Measurements from ENCODE around the gene GNPTG. TPM values are rescaled to one million over a fixed set of nuclear protein-coding genes. Genes with fewer than 3 reads are reported as not detected.

GNPTG gene
- total RNA-seq, 1 experiment from 2014 or later: 40.6 TPM

DNA sequence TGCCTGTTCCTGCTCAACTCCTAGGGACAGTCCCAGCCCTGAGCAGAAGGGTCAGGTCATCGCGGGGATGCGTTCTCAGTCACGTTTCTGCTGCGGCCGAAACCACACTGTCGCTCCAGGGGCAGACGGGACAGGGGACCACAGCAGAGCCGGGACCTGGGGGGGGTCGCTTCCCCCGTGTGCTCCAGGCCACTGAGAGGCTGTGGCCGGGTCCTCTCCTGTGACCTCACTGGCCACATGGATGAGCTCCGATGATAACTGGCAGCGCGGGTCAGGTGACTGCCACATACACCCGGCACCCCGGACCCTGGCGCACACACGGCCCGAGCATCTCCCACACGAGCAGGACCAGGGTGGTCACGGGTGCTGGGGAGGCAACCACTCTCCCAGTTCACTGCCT lies 12.8 kb downstream of the GNPTG start:
- Histone ChIP-seq H3K4me3 (no peak overlapping the region), H3K9me3 (ENCODE audit: insufficient read depth, low read depth) (no peaks in the 10 kb centered on the region), H3K4me2 (no peak overlapping the region), H2AFZ (no peak overlapping the region), H3F3A (ENCODE audit: insufficient read depth, low read depth) (peaks cover 38% of the 10 kb centered on the region; the same call in 1 of the 2 replicates), H3K4me1 (replicated peaks; ENCODE audit: insufficient read depth) (no peaks in the 10 kb centered on the region), H3K79me2 (ENCODE audit: low read depth) (peaks cover 25% of the 10 kb centered on the region), H3K36me3 (ENCODE audit: low read depth) (peaks cover 19% of the 10 kb centered on the region), H3K27ac (no peak overlapping the region), H4K20me1 (ENCODE audit: insufficient read depth) (peaks cover 24% of the 10 kb centered on the region), H3K9me2 (ENCODE audit: insufficient read depth) (no peaks in the 10 kb centered on the region), H3K27me3 (ENCODE audit: insufficient read depth, low read depth) (no peaks in the 10 kb centered on the region)
- TF ChIP-seq EZH2 (IDR thresholded peaks at IDR 0.05; ENCODE audit: low read depth): no peak
- CTCF ChIA-PET: interaction anchor here (0.6 kb wide), 1 partner anchor 14 kb away, joined by 6 read pairs; no protein-coding TSS in a partner anchor
- DNase-seq: no peak
- POLR2A ChIA-PET (ENCODE audit: unreplicated experiment): no interaction called here
- intact Hi-C loops (cut with micrococcal nuclease; ENCODE audit: unreplicated experiment): no loop called here
- no TSS peak for BruUV-seq (replicated peaks)

DNA sequence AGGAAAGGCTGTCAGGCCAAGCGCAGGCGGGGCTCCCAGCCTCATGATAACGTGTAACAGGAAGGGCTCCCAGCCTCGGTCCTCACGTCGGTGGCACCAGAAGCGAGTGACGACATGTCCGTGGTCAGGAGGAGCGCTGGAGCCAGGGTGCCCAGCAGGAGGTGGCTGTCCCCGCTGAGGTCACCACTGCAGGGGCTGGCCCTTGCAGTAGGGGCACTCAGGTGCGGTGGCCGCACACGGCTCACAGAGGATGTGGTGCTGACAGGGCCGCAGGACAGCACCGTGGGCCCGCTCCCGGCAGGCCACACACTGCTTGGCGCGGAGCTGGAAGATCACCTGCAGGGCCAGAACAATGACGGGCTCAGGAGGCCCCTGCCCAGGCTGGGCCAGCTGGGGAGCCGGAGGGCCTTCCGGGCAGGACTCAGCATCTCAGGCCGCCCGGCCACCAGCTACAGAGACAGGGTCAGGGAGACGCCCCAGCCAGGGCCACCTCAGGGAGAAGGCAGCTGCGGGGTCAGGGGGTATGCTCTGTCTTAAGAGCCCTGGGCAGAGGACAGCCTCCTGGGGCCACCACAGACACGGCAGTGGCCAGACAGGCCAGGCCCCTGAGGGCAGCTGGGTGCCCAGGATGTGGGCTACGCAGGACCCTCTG lies 14.5 kb downstream of the GNPTG start:
- DNase-seq: no peak
- Histone ChIP-seq H3K27ac (no peak overlapping the region), H3F3A (ENCODE audit: insufficient read depth, low read depth) (peaks cover 29% of the 10 kb centered on the region; the same call in 1 of the 2 replicates), H4K20me1 (ENCODE audit: insufficient read depth) (peaks cover 20% of the 10 kb centered on the region), H3K9me3 (ENCODE audit: insufficient read depth, low read depth) (no peaks in the 10 kb centered on the region), H3K9me2 (ENCODE audit: insufficient read depth) (no peaks in the 10 kb centered on the region), H2AFZ (no peak overlapping the region), H3K4me2 (no peak overlapping the region), H3K4me1 (replicated peaks; ENCODE audit: insufficient read depth) (no peaks in the 10 kb centered on the region), H3K27me3 (ENCODE audit: insufficient read depth, low read depth) (no peaks in the 10 kb centered on the region), H3K79me2 (ENCODE audit: low read depth) (0 out of 2 replicates have a peak, but pooled peaks cover 11% of the 10 kb centered on the region), H3K4me3 (no peak overlapping the region), H3K36me3 (ENCODE audit: low read depth) (peaks cover 11% of the 10 kb centered on the region; the same call in 1 of the 2 replicates)
- no peak for TF ChIP-seq EZH2 (IDR thresholded peaks at IDR 0.05; ENCODE audit: low read depth)
- ChIA-PET CTCF (no interaction called here), POLR2A (ENCODE audit: unreplicated experiment) (interaction anchor here (0.6 kb wide), 1 partner anchor 415 kb away, joined by 4 read pairs; no protein-coding TSS in a partner anchor)
- intact Hi-C loops (cut with micrococcal nuclease; ENCODE audit: unreplicated experiment): no loop called here
- BruUV-seq (replicated peaks): no TSS peak

GRCh38 chr16:1366712-1367299 lies 15.1 kb downstream of the GNPTG start:
- POLR2A ChIA-PET (ENCODE audit: unreplicated experiment): no interaction called here
- H3K4me1 ChIP-seq (replicated peaks; ENCODE audit: insufficient read depth): no peaks in the 10 kb centered on the region
- no peak overlapping the region for H2AFZ ChIP-seq
- H3K9me2 ChIP-seq (ENCODE audit: insufficient read depth): no peaks in the 10 kb centered on the region
- no peaks in the 10 kb centered on the region for H3K9me3 ChIP-seq (ENCODE audit: insufficient read depth, low read depth)
- peaks cover 33% of the 10 kb centered on the region; the same call in 1 of the 2 replicates for H3F3A ChIP-seq (ENCODE audit: insufficient read depth, low read depth)
- CTCF ChIA-PET: interaction anchor here (0.6 kb wide), 1 partner anchor 46 kb away, joined by 9 read pairs; no protein-coding TSS in a partner anchor
- H3K4me2 ChIP-seq: no peak overlapping the region
- H3K4me3 ChIP-seq: no peak overlapping the region
- no TSS peak for BruUV-seq (replicated peaks)
- TF ChIP-seq, protein P1, sequence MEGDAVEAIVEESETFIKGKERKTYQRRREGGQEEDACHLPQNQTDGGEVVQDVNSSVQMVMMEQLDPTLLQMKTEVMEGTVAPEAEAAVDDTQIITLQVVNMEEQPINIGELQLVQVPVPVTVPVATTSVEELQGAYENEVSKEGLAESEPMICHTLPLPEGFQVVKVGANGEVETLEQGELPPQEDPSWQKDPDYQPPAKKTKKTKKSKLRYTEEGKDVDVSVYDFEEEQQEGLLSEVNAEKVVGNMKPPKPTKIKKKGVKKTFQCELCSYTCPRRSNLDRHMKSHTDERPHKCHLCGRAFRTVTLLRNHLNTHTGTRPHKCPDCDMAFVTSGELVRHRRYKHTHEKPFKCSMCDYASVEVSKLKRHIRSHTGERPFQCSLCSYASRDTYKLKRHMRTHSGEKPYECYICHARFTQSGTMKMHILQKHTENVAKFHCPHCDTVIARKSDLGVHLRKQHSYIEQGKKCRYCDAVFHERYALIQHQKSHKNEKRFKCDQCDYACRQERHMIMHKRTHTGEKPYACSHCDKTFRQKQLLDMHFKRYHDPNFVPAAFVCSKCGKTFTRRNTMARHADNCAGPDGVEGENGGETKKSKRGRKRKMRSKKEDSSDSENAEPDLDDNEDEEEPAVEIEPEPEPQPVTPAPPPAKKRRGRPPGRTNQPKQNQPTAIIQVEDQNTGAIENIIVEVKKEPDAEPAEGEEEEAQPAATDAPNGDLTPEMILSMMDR (conservative IDR thresholded peaks at IDR 0.05): no peak
- no peak for TF ChIP-seq EZH2 (IDR thresholded peaks at IDR 0.05; ENCODE audit: low read depth)
- H3K36me3 ChIP-seq (ENCODE audit: low read depth): peaks cover 11% of the 10 kb centered on the region; the same call in 1 of the 2 replicates
- H4K20me1 ChIP-seq (ENCODE audit: insufficient read depth): peaks cover 20% of the 10 kb centered on the region
- no peaks in the 10 kb centered on the region for H3K27me3 ChIP-seq (ENCODE audit: insufficient read depth, low read depth)
- H3K79me2 ChIP-seq (ENCODE audit: low read depth): 0 out of 2 replicates have a peak, but pooled peaks cover 11% of the 10 kb centered on the region
- intact Hi-C loops (cut with micrococcal nuclease; ENCODE audit: unreplicated experiment): no loop called here
- no peak overlapping the region for H3K27ac ChIP-seq
- DNase-seq: no peak

GRCh38 chr16:1367486-1368174 lies 15.9 kb downstream of the GNPTG start:
- Histone ChIP-seq H3F3A (ENCODE audit: insufficient read depth, low read depth) (peaks cover 33% of the 10 kb centered on the region; the same call in 1 of the 2 replicates), H3K36me3 (ENCODE audit: low read depth) (peaks cover 11% of the 10 kb centered on the region; the same call in 1 of the 2 replicates), H3K9me2 (ENCODE audit: insufficient read depth) (no peaks in the 10 kb centered on the region), H4K20me1 (ENCODE audit: insufficient read depth) (peaks cover 17% of the 10 kb centered on the region), H3K27me3 (ENCODE audit: insufficient read depth, low read depth) (no peaks in the 10 kb centered on the region), H3K27ac (no peak overlapping the region), H3K4me3 (no peak overlapping the region), H3K4me2 (no peak overlapping the region), H3K4me1 (replicated peaks; ENCODE audit: insufficient read depth) (no peaks in the 10 kb centered on the region), H2AFZ (no peak overlapping the region), H3K9me3 (ENCODE audit: insufficient read depth, low read depth) (no peaks in the 10 kb centered on the region), H3K79me2 (ENCODE audit: low read depth) (0 out of 2 replicates have a peak, but pooled peaks cover 7% of the 10 kb centered on the region)
- DNase-seq: no peak
- no TSS peak for BruUV-seq (replicated peaks)
- ChIA-PET CTCF (interaction anchor here (0.6 kb wide), 1 partner anchor 45 kb away, joined by 9 read pairs; no protein-coding TSS in a partner anchor), POLR2A (ENCODE audit: unreplicated experiment) (no interaction called here)
- intact Hi-C loops (cut with micrococcal nuclease; ENCODE audit: unreplicated experiment): no loop called here
- TF ChIP-seq EZH2 (IDR thresholded peaks at IDR 0.05; ENCODE audit: low read depth): no peak
- TF ChIP-seq, protein P1 (conservative IDR thresholded peaks at IDR 0.05): no peak
